Left lung (tissue), 10 donors: ENCODE measurements around the gene SFI1. TPM values are rescaled to one million over a fixed set of nuclear protein-coding genes. Genes with fewer than 3 reads are reported as not detected.

ENCODE experiments used
- ATAC-seq: fragments of 200-7000 bp; cut with Tn5 transposase; one replicate; pipeline ENCODE4 v1.9.1; 2020; ENCODE audit warnings: moderate library complexity
- DNase-seq, 4 donors: peaks; one replicate each; pipeline ENCODE4 v3.0.0-alpha.2; 2013 to 2020
- H3K27ac ChIP-seq, 2 donors: fragments of 200-600 bp; sonication (generic) in 1 of 2; one replicate each; pipeline versions ENCODE4 v1.5.0 to v1.8.0; 2020 to 2021
- H3K27me3 ChIP-seq, 2 donors: fragments of 200-600 bp; sonication (generic) in 1 of 2; one replicate each; pipeline versions ENCODE4 v1.5.0 to v1.8.0; 2020 to 2021
- H3K36me3 ChIP-seq, 2 donors: fragments of 200-600 bp; sonication (generic) in 1 of 2; one replicate each; pipeline versions ENCODE4 v1.5.0 to v1.8.0; 2020 to 2021
- H3K4me1 ChIP-seq, 2 donors: fragments of 200-600 bp; one replicate each; pipeline ENCODE4 v1.8.0; 2021
- H3K4me3 ChIP-seq, 2 donors: fragments of 200-600 bp; sonication (generic) in 1 of 2; one replicate each; pipeline versions ENCODE4 v1.5.0 to v1.8.0; 2020 to 2021; ENCODE audit warnings: mild to moderate bottlenecking in 1 of 2
- H3K9me3 ChIP-seq, 2 donors: fragments of 200-600 bp; sonication (generic) in 1 of 2; one replicate each; pipeline versions ENCODE4 v1.5.0 to v1.8.0; 2020 to 2021
- intact Hi-C, 2 donors: fragments of 100-400 bp; cut with DNase I; formaldehyde crosslinking; loops; one replicate each; pipeline versions ENCODE4 v1.11.2 to v1.14.2; 2022
- polyA plus RNA-seq, 6 donors: library from polyadenylated mRNA; unstranded; fragments of 120-200 nt; gene quantifications; one replicate each; pipeline ENCODE4 v1.2.1, GENCODE V29; 2013; ENCODE audit not compliant: insufficient read length in 6 of 6
- total RNA-seq, 2 donors: library from RNA; stranded (reverse); fragmentation: NEBNext Ultra II Directional; extraction: Animal tissue kit (Norgen Biotek cat#: 25700); gene quantifications; one replicate each; pipeline ENCODE4 v1.2.1, GENCODE V29; 2021
- TF ChIP-seq, protein P1 (sequence below), 2 donors: fragments of 200-600 bp; sonication (generic) in 1 of 2; IDR thresholded peaks; one replicate each; pipeline versions ENCODE4 v1.5.0 to v1.8.0; 2021; ENCODE audit warnings: antibody characterized with exemption in 2 of 2
- donor health status: DM: no; HTN: yes; CAD: no.
- donor health status: DM: no; HTN: no; CAD: no.

SFI1 gene
- total and polyA plus RNA-seq, 8 donors = 27.6 to 40.7 (median 35.2) TPM

DNA sequence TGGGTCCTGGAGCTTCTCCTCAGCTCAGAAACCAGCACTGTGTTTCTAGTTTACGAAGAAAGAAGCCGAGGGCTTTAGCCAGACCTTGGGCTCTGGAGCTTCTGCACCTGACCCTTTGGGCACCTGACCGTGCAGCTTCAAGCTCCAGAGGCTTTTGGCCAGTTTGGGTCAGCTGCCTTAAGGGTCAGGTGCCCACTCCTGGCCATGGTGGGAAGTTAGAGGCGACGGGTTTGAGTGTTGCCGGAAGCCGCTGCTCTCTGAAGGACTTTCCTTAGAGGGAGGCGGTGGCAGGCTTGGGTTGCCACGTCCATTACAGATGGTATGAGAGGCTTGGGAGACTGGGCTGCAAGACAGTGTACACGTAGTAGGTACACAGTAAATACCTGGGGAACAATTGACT lies 113.4 kb downstream of the SFI1 start:
- ATAC-seq = no peak
- Histone ChIP-seq H3K9me3 (no peaks in the 10 kb centered on the region), H3K27me3 (no peaks in the 10 kb centered on the region), H3K4me1 (peaks cover 6% of the 10 kb centered on the region in 2 donors), H3K4me3 (no peak overlapping the region), H3K36me3 (peaks cover 0 to 22% of the 10 kb centered on the region in 2 donors), H3K27ac (no peak overlapping the region)
- TF ChIP-seq, protein P1, sequence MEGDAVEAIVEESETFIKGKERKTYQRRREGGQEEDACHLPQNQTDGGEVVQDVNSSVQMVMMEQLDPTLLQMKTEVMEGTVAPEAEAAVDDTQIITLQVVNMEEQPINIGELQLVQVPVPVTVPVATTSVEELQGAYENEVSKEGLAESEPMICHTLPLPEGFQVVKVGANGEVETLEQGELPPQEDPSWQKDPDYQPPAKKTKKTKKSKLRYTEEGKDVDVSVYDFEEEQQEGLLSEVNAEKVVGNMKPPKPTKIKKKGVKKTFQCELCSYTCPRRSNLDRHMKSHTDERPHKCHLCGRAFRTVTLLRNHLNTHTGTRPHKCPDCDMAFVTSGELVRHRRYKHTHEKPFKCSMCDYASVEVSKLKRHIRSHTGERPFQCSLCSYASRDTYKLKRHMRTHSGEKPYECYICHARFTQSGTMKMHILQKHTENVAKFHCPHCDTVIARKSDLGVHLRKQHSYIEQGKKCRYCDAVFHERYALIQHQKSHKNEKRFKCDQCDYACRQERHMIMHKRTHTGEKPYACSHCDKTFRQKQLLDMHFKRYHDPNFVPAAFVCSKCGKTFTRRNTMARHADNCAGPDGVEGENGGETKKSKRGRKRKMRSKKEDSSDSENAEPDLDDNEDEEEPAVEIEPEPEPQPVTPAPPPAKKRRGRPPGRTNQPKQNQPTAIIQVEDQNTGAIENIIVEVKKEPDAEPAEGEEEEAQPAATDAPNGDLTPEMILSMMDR (IDR thresholded peaks at IDR 0.05) = no peak
- intact Hi-C loops = no loop called here
- DNase-seq = no peak

GRCh38 chr22:31610611-31611010 lies 114.3 kb downstream of the SFI1 start:
- no peak overlapping the region for H3K27ac ChIP-seq
- intact Hi-C loops = no loop called here
- H3K4me1 ChIP-seq = peaks cover 6 to 12% of the 10 kb centered on the region in 2 donors

GRCh38 chr22:31611061-31611760 lies 114.9 kb downstream of the SFI1 start:
- no peak overlapping the region for H3K27ac ChIP-seq
- peak in 3 of 4 donors; percentile 20 to 66 (median 55) for DNase-seq
- H3K27me3 ChIP-seq = no peaks in the 10 kb centered on the region
- no peak overlapping the region for H3K4me3 ChIP-seq
- TF ChIP-seq, protein P1 (IDR thresholded peaks at IDR 0.05) = no peak
- peaks cover 0 to 22% of the 10 kb centered on the region in 2 donors for H3K36me3 ChIP-seq
- H3K4me1 ChIP-seq = peaks cover 6 to 18% of the 10 kb centered on the region in 2 donors
- no peaks in the 10 kb centered on the region for H3K9me3 ChIP-seq
- peak; percentile 29 for ATAC-seq
- intact Hi-C loops = no loop called here

More at GRCh38 chr22:31610611-31611010, 114.3 kb downstream of the SFI1 start:
- ATAC-seq = no peak
- Histone ChIP-seq H3K36me3 (peaks cover 0 to 22% of the 10 kb centered on the region in 2 donors), H3K4me3 (no peak overlapping the region), H3K9me3 (no peaks in the 10 kb centered on the region), H3K27me3 (no peaks in the 10 kb centered on the region)
- DNase-seq = peak in 1 of 4 donors; percentile 39
- TF ChIP-seq, protein P1 (IDR thresholded peaks at IDR 0.05) = no peak

DNA sequence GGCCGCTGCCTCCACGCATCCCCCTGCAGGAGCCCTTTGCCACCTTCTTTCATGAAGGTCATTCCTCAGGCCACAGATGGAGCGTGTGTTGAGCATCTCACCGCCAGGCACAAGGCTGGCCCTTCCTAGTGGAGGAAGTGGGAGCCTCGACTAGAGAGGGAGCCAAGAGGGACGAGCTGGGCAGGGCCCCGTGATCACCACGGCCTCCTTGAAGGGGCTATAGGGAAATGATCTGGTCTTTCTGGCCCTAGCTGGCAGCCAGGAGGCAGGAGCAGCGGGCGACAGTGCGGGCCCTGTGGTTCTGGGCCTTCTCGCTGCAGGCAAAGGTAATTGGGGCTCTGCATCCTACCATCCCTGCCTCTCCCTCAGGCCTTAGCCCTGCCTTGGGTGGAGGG lies 116.6 kb downstream of the SFI1 start:
- no peak overlapping the region for H3K4me3 ChIP-seq
- no peaks in the 10 kb centered on the region for H3K27me3 ChIP-seq
- H3K9me3 ChIP-seq = no peaks in the 10 kb centered on the region
- no peak for ATAC-seq
- H3K4me1 ChIP-seq = peaks cover 6 to 27% of the 10 kb centered on the region in 2 donors
- TF ChIP-seq, protein P1 (IDR thresholded peaks at IDR 0.05) = no peak
- H3K36me3 ChIP-seq = peaks cover 0 to 35% of the 10 kb centered on the region in 2 donors
- DNase-seq = peak in 1 of 4 donors; percentile 47
- no peak overlapping the region for H3K27ac ChIP-seq
- intact Hi-C loops = no loop called here

- TF ChIP-seq, protein P1 (IDR thresholded peaks at IDR 0.05) = no peak
- ATAC-seq = no peak
- peaks cover 0 to 35% of the 10 kb centered on the region in 2 donors for H3K36me3 ChIP-seq
Observed at GRCh38 chr22:31613286-31613903, 117.1 kb downstream of the SFI1 start.

More at GRCh38 chr22:31613286-31613903, 117.1 kb downstream of the SFI1 start:
- Histone ChIP-seq H3K4me3 (no peak overlapping the region), H3K27me3 (no peaks in the 10 kb centered on the region), H3K4me1 (peaks cover 6 to 27% of the 10 kb centered on the region in 2 donors), H3K27ac (no peak overlapping the region), H3K9me3 (no peaks in the 10 kb centered on the region)
- DNase-seq = peak in 1 of 4 donors; percentile 75
- intact Hi-C loops = no loop called here
